A549 (cell line): ENCODE measurements around the gene TEAD3. TPM values are rescaled to one million over a fixed set of nuclear protein-coding genes. Genes with fewer than 3 reads are reported as not detected.
"Not testable (repeated sequence)": the region's sequence is repeated elsewhere in the genome, so short reads cannot be mapped to it uniquely, and the experiment has no call there.

Source experiments
- ATAC-seq, 2 experiments: fragments of 200-7000 bp in 1 of 2; fragments of >200 bp in 1 of 2; cut with Nextera tagmentation in 1 of 2; cut with Tn5 transposase in 1 of 2; 3 replicates each; pipeline versions ENCODE4 v1.8.0 to v1.9.1; 2018 to 2020; ENCODE audit warnings: mild to moderate bottlenecking in 1 of 2, moderate library complexity in 1 of 2
- CTCF ChIA-PET: fragments of 300-600 bp; sonication (Branson Sonifier 250); formaldehyde crosslinking; extraction: SDS; loops from one replicate; lab custom pipeline; 2021; ENCODE audit warnings: antibody characterized with exemption, inconsistent platforms; lab: Yijun Ruan, JAX
- POLR2A ChIA-PET: fragments of 350-600 bp; formaldehyde crosslinking; extraction: SDS; loops from one replicate; lab custom pipeline; 2021; ENCODE audit warnings: antibody characterized with exemption, inconsistent platforms; lab: Yijun Ruan, JAX
- DNase-seq, 2 experiments: peaks; one replicate each; pipeline versions ENCODE4 v3.0.0 to v3.0.0-alpha.2; 2011 to 2016; ENCODE audit warnings: low read depth in 1 of 2, low spot score in 1 of 2
- FAIRE-seq: peaks from 2 replicates; lab custom pipeline; 2011; peaks lifted over from hg19 to GRCh38; lab: Jason Lieb, UNC
- H3K27ac ChIP-seq, 2 experiments: fragments of >200 bp; sonication (Bioruptor Twin); formaldehyde crosslinking; 3 replicates each; pipeline ENCODE4 v1.5.1; 2016 to 2017
- H3K4me1 ChIP-seq: fragments of >200 bp; sonication (Bioruptor Twin); formaldehyde crosslinking; 3 replicates; pipeline ENCODE4 v1.6.1; 2016
- H3K4me2 ChIP-seq: fragments of >200 bp; sonication (Bioruptor Twin); formaldehyde crosslinking; 3 replicates; pipeline ENCODE4 v1.6.1; 2016
- H3K4me3 ChIP-seq: fragments of >200 bp; sonication (Bioruptor Twin); formaldehyde crosslinking; 3 replicates; pipeline ENCODE4 v1.5.1; 2016
- H3K9me3 ChIP-seq: fragments of >200 bp; sonication (Bioruptor Twin); formaldehyde crosslinking; 3 replicates; pipeline ENCODE4 v1.6.1; 2016
- CEBPB ChIP-seq, 2 experiments: fragments of >200 bp in 1 of 2; sonication (Bioruptor Twin) in 1 of 2; formaldehyde crosslinking in 1 of 2; IDR thresholded peaks; 2 replicates each; pipeline ENCODE4 v1.6.1; 2012 to 2016
- EP300 ChIP-seq, 2 experiments: fragments of >200 bp; sonication (Bioruptor Twin); formaldehyde crosslinking; IDR thresholded peaks; 2 replicates in 1 of 2; 3 replicates in 1 of 2; pipeline ENCODE4 v1.6.1; 2016 to 2017
- ESRRA ChIP-seq: fragments of 150-350 bp; IDR thresholded peaks from 2 replicates; pipeline ENCODE4 v1.6.1; 2014; ENCODE audit warnings: mild to moderate bottlenecking, low read length, borderline replicate concordance
- FOXS1 ChIP-seq: fragments of 250-450 bp; sonication (Bioruptor Pico); IDR thresholded peaks from 2 replicates; pipeline ENCODE4 v1.5.0; 2020; ENCODE audit warnings: mild to moderate bottlenecking, moderate library complexity
- GATA3 ChIP-seq: IDR thresholded peaks from 2 replicates; pipeline ENCODE4 v1.6.1; 2012; ENCODE audit warnings: borderline replicate concordance
- HOXB13 ChIP-seq: fragments of 250-450 bp; sonication (Bioruptor Pico); IDR thresholded peaks from 2 replicates; pipeline ENCODE4 v1.5.0; 2020; ENCODE audit warnings: low read depth, mild to moderate bottlenecking, moderate library complexity
- HOXB5 ChIP-seq: fragments of 250-450 bp; sonication (Bioruptor Pico); IDR thresholded peaks from 2 replicates; pipeline ENCODE4 v1.5.0; 2020; ENCODE audit warnings: mild to moderate bottlenecking, moderate library complexity
- KDM1A ChIP-seq: fragments of 200-600 bp; sonication (generic); IDR thresholded peaks from 2 replicates; pipeline ENCODE4 v1.6.1; 2016; ENCODE audit warnings: low read depth, mild to moderate bottlenecking
- MAX ChIP-seq: IDR thresholded peaks from 2 replicates; pipeline ENCODE4 v1.6.1; 2012
- MAZ ChIP-seq: fragments of 150-350 bp; IDR thresholded peaks from 2 replicates; pipeline ENCODE4 v1.6.1; 2014; ENCODE audit warnings: antibody characterized with exemption, low read depth, low read length, borderline replicate concordance
- NFE2L2 ChIP-seq: fragments of 150-350 bp; conservative IDR thresholded peaks from 2 replicates; pipeline ENCODE4 v1.6.1; 2014; ENCODE audit warnings: low read length
- RAD21 ChIP-seq, 2 experiments: fragments of >200 bp in 1 of 2; sonication (Bioruptor Twin) in 1 of 2; formaldehyde crosslinking in 1 of 2; IDR thresholded peaks in 1 of 2; conservative IDR thresholded peaks in 1 of 2; 2 replicates in 1 of 2; 3 replicates in 1 of 2; pipeline ENCODE4 v1.6.1; 2012 to 2018; ENCODE audit warnings: inconsistent platforms in 1 of 2
- RCOR1 ChIP-seq: fragments of 150-350 bp; IDR thresholded peaks from 2 replicates; pipeline ENCODE4 v1.6.1; 2014; ENCODE audit warnings: antibody characterized with exemption, low read length, low read depth
- SMC3 ChIP-seq: fragments of >200 bp; sonication (Bioruptor Twin); formaldehyde crosslinking; IDR thresholded peaks from 3 replicates; pipeline ENCODE4 v1.6.1; 2018; ENCODE audit warnings: inconsistent platforms
- SREBF2 ChIP-seq: fragments of 450-650 bp; IDR thresholded peaks from 2 replicates; pipeline ENCODE4 v1.6.1; 2014; ENCODE audit warnings: mild to moderate bottlenecking, moderate library complexity
- TFCP2L1 ChIP-seq: fragments of 250-450 bp; sonication (Bioruptor Pico); IDR thresholded peaks from 2 replicates; pipeline ENCODE4 v1.5.0; 2021; ENCODE audit warnings: mild to moderate bottlenecking
- USF2 ChIP-seq: fragments of 450-650 bp; IDR thresholded peaks from 2 replicates; pipeline ENCODE4 v1.6.1; 2014; ENCODE audit warnings: antibody characterized with exemption
- ZC3H11A ChIP-seq: fragments of 450-650 bp; IDR thresholded peaks from 2 replicates; pipeline ENCODE4 v1.6.1; 2014; ENCODE audit warnings: antibody characterized with exemption, mild to moderate bottlenecking
- ZNF302 ChIP-seq: fragments of 250-450 bp; sonication (Bioruptor Pico); IDR thresholded peaks from 2 replicates; pipeline ENCODE4 v1.9.0; 2021; ENCODE audit warnings: inconsistent platforms, mild to moderate bottlenecking, moderate library complexity
- ZSCAN20 ChIP-seq: fragments of 250-450 bp; sonication (Bioruptor Pico); IDR thresholded peaks from 2 replicates; pipeline ENCODE4 v1.8.0; 2022; ENCODE audit warnings: mild to moderate bottlenecking, moderate library complexity
- WGBS: methylation state at CpG from one replicate; pipeline ENCODE4 v1.1.6; 2017; ENCODE audit errors: missing lambda C conversion rate; 5-methylcytosine and 5-hydroxymethylcytosine counted together
- polyA plus RNA-seq, 4 experiments: library from polyadenylated mRNA; depleted of rRNA in 3 of 4; stranded (reverse); fragments of >200 nt; fragmentation: RNase III in 1 of 4; extraction: RNeasy Plus Mini Kit Qiagen cat#74134 plus additional on column Dnase treatment in 1 of 4; gene quantifications; 2 replicates in 3 of 4; 3 replicates in 1 of 4; pipeline ENCODE4 v1.2.3, GENCODE V29; 2011 to 2017
- TF ChIP-seq, protein P1 (sequence below): fragments of 200-600 bp; sonication (generic); IDR thresholded peaks from 2 replicates; pipeline ENCODE4 v1.6.1; 2016; ENCODE audit warnings: antibody characterized with exemption, mild to moderate bottlenecking, moderate library complexity
- TF ChIP-seq, protein P2 (sequence below): IDR thresholded peaks from 2 replicates; pipeline ENCODE4 v1.6.1; 2012
- TF ChIP-seq, protein P3 (sequence below): fragments of >200 bp; sonication (Bioruptor Twin); formaldehyde crosslinking; IDR thresholded peaks from 3 replicates; pipeline ENCODE4 v1.6.1; 2016

Gene TEAD3
- polyA plus RNA-seq, 2 of the 4 experiments (the other 2 are of a cell fraction), result 2.1 to 4.2 TPM

DNA sequence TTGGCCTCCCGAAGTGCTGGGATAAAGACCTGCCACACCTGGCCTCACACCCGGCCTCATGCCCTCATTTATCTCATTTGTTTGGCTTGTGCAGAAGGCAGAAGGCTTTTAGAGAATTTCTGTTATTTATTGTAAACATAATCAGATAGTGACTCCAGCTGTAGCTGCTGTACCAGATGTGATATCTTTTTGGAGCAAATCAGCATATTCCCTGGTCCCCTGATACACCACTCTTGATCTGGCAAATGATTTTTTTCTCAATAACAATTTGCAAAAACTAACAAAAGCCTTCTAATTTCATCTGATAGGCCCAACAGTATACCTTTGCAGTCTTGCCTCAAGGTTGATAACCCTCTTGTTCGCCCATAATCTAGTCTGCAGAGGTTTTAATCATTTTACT, 42.3 kb upstream of the TEAD3 start:
- H3K9me3 ChIP-seq, result no peaks in the 10 kb centered on the region
- FAIRE-seq (no peak), DNase-seq (no peak), ATAC-seq (no peak)
- no peak overlapping the region for H3K27ac ChIP-seq
- POLR2A ChIA-PET, result no interaction called here
- CTCF ChIA-PET, result interaction anchor here (0.6 to 1.3 kb wide), 3 partner anchors 19 to 137 kb away, joined by 3 read pairs; no protein-coding TSS in a partner anchor
- 53% methylated on average over 3 of the region's 3 CpGs for WGBS
- TF ChIP-seq GATA3 (no peak), NFE2L2 (no peak), ESRRA (no peak), RCOR1 (no peak), MAZ (no peak), USF2 (no peak), KDM1A (no peak), SMC3 (no peak), CEBPB (IDR thresholded peaks at IDR 0.05) (no peak), ZSCAN20 (no peak), HOXB5 (CRISPR knock-in tag) (no peak), ZC3H11A (no peak)
- TF ChIP-seq, protein P1, sequence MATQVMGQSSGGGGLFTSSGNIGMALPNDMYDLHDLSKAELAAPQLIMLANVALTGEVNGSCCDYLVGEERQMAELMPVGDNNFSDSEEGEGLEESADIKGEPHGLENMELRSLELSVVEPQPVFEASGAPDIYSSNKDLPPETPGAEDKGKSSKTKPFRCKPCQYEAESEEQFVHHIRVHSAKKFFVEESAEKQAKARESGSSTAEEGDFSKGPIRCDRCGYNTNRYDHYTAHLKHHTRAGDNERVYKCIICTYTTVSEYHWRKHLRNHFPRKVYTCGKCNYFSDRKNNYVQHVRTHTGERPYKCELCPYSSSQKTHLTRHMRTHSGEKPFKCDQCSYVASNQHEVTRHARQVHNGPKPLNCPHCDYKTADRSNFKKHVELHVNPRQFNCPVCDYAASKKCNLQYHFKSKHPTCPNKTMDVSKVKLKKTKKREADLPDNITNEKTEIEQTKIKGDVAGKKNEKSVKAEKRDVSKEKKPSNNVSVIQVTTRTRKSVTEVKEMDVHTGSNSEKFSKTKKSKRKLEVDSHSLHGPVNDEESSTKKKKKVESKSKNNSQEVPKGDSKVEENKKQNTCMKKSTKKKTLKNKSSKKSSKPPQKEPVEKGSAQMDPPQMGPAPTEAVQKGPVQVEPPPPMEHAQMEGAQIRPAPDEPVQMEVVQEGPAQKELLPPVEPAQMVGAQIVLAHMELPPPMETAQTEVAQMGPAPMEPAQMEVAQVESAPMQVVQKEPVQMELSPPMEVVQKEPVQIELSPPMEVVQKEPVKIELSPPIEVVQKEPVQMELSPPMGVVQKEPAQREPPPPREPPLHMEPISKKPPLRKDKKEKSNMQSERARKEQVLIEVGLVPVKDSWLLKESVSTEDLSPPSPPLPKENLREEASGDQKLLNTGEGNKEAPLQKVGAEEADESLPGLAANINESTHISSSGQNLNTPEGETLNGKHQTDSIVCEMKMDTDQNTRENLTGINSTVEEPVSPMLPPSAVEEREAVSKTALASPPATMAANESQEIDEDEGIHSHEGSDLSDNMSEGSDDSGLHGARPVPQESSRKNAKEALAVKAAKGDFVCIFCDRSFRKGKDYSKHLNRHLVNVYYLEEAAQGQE, result no peak
- no peak overlapping the region for H3K4me3 ChIP-seq
- H3K4me2 ChIP-seq, result no peak overlapping the region
- H3K4me1 ChIP-seq, result no peaks in the 10 kb centered on the region

GRCh38 chr6:35535847-35536246, 39.0 kb upstream of the TEAD3 start:
- POLR2A ChIA-PET, ATAC-seq, H3K4me2 ChIP-seq, H3K4me3 ChIP-seq, H3K27ac ChIP-seq, H3K9me3 ChIP-seq, FAIRE-seq, H3K4me1 ChIP-seq, DNase-seq: not testable (repeated sequence)
- WGBS, result 53% methylated on average over 6 of the region's 6 CpGs
- CTCF ChIA-PET, result interaction anchor here (0.6 to 1.5 kb wide), 3 partner anchors 12 to 201 kb away, joined by 3 to 5 read pairs (median 4); partner anchors contain the start of gene ARMC12

DNA sequence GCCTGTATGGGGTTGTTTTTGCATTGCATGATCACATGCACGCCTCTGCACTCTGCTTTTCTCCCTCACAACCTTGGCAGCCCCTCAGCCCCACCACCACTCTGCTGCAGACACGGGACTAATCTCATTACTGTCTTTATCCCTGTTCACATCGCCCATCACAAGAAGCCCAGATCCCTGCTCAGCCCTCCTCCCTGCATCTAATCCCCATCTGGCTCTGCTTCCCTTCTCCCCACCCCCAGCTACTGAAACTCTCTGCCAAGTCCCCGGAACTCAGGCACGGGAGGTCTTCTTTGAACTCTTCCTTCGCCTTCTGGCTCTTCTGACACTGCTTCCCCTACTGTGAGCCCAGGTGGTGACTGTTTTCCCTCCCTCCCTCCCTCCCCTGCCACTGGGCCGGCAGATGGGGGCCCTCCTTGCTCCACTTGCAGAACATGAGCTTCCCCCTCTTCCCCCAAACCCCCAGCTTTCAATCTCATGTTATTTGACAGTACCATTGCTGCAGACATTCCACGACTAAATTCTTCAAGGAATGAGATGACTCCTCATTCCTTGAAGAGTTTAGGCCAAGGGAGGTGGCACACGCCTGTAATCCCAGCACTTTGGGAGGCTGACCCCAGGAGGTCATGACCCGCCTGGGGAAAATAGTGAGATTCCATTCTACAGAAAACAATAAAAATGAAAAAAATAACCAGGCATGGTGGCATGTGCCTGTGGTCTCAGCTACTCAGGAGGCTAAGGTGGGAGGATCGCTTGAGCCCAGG, 37.7 kb upstream of the TEAD3 start:
- H3K27ac ChIP-seq, result no peak overlapping the region

More for the DNA sequence above, 37.7 kb upstream of the TEAD3 start:
- ChIA-PET POLR2A (no interaction called here), CTCF (interaction anchor here (1.2 kb wide), 1 partner anchor 11 kb away, joined by 3 read pairs; no protein-coding TSS in a partner anchor)
- DNase-seq (no peak), FAIRE-seq (no peak), ATAC-seq (no peak)
- no peak overlapping the region for H3K4me3 ChIP-seq
- 40% methylated on average over 10 of the region's 11 CpGs for WGBS
- H3K9me3 ChIP-seq, result no peaks in the 10 kb centered on the region
- no peaks in the 10 kb centered on the region for H3K4me1 ChIP-seq
- H3K4me2 ChIP-seq, result no peak overlapping the region
- TF ChIP-seq RAD21 (conservative IDR thresholded peaks at IDR 0.05 in 1 of 2, IDR thresholded peaks at IDR 0.05 in 1 of 2) (no peak), SREBF2 (no peak), TFCP2L1 (CRISPR knock-in tag) (no peak), FOXS1 (no peak), KDM1A (no peak), ESRRA (no peak), ZNF302 (CRISPR knock-in tag) (no peak), HOXB13 (CRISPR knock-in tag) (no peak), MAX (no peak), MAZ (no peak), EP300 (IDR thresholded peaks at IDR 0.05) (no peak)
- TF ChIP-seq, protein P2, sequence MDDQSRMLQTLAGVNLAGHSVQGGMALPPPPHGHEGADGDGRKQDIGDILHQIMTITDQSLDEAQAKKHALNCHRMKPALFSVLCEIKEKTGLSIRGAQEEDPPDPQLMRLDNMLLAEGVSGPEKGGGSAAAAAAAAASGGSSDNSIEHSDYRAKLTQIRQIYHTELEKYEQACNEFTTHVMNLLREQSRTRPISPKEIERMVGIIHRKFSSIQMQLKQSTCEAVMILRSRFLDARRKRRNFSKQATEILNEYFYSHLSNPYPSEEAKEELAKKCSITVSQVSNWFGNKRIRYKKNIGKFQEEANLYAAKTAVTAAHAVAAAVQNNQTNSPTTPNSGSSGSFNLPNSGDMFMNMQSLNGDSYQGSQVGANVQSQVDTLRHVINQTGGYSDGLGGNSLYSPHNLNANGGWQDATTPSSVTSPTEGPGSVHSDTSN, result no peak
- TF ChIP-seq, protein P3, sequence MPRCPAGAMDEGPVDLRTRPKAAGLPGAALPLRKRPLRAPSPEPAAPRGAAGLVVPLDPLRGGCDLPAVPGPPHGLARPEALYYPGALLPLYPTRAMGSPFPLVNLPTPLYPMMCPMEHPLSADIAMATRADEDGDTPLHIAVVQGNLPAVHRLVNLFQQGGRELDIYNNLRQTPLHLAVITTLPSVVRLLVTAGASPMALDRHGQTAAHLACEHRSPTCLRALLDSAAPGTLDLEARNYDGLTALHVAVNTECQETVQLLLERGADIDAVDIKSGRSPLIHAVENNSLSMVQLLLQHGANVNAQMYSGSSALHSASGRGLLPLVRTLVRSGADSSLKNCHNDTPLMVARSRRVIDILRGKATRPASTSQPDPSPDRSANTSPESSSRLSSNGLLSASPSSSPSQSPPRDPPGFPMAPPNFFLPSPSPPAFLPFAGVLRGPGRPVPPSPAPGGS, result no peak
